ENCODE results near the gene CREBL2.
"Not testable (repeated sequence)": the region's sequence is repeated elsewhere in the genome, so short reads cannot be mapped to it uniquely, and the experiment has no call there.

Gene CREBL2

GRCh38 chr12:12639995-12640394 lies 28.3 kb downstream of the CREBL2 start:
- FAIRE-seq, result not testable (repeated sequence)

GRCh38 chr12:12641650-12642049 lies 30.0 kb downstream of the CREBL2 start:
- no peak for FAIRE-seq

- FAIRE-seq, result no peak
These were observed 31.2 kb downstream of the CREBL2 start for GRCh38 chr12:12642916-12643315.

GRCh38 chr12:12645485-12645884 lies 33.8 kb downstream of the CREBL2 start:
- FAIRE-seq, result no peak

GRCh38 chr12:12645968-12646367 lies 34.3 kb downstream of the CREBL2 start:
- FAIRE-seq, result not testable (repeated sequence)

GRCh38 chr12:12646483-12647072 lies 34.9 kb downstream of the CREBL2 start:
- FAIRE-seq, result no peak

- FAIRE-seq, result no peak
These were observed 36.6 kb downstream of the CREBL2 start for GRCh38 chr12:12648284-12648683.

- no peak for FAIRE-seq
These were observed 37.4 kb downstream of the CREBL2 start for GRCh38 chr12:12648951-12649650.

GRCh38 chr12:12651752-12652151 lies 40.1 kb downstream of the CREBL2 start:
- FAIRE-seq, result no peak

- FAIRE-seq, result not testable (repeated sequence)
These were observed 41.0 kb downstream of the CREBL2 start for GRCh38 chr12:12652704-12653103.

GRCh38 chr12:12653922-12654321 lies 42.2 kb downstream of the CREBL2 start:
- no peak for FAIRE-seq

GRCh38 chr12:12654691-12655460 lies 43.2 kb downstream of the CREBL2 start:
- FAIRE-seq, result no peak

- no peak for FAIRE-seq
These were observed 48.5 kb downstream of the CREBL2 start for GRCh38 chr12:12660201-12660600.

GRCh38 chr12:12661086-12661856 lies 49.6 kb downstream of the CREBL2 start:
- no peak for FAIRE-seq

- FAIRE-seq, result no peak
These were observed 52.1 kb downstream of the CREBL2 start for GRCh38 chr12:12663644-12664294.

- no peak for FAIRE-seq
These were observed 53.5 kb downstream of the CREBL2 start for GRCh38 chr12:12665194-12665593.

GRCh38 chr12:12668005-12668404 lies 56.3 kb downstream of the CREBL2 start:
- FAIRE-seq, result no peak

GRCh38 chr12:12669020-12669419 lies 57.3 kb downstream of the CREBL2 start:
- FAIRE-seq, result no peak

GRCh38 chr12:12671850-12672660 lies 60.4 kb downstream of the CREBL2 start:
- FAIRE-seq, result no peak

- FAIRE-seq, result no peak
These were observed 61.6 kb downstream of the CREBL2 start for GRCh38 chr12:12673296-12673695.

- FAIRE-seq, result no peak
These were observed 64.9 kb downstream of the CREBL2 start for GRCh38 chr12:12676605-12677004.
